Measurements from ENCODE around the gene TFAP2A. TPM values are rescaled to one million over a fixed set of nuclear protein-coding genes. Genes with fewer than 3 reads are reported as not detected.

The TFAP2A gene
- total and polyA plus RNA-seq, 2 experiments from 2014 or later, result 2.5 to 7.2 TPM

DNA sequence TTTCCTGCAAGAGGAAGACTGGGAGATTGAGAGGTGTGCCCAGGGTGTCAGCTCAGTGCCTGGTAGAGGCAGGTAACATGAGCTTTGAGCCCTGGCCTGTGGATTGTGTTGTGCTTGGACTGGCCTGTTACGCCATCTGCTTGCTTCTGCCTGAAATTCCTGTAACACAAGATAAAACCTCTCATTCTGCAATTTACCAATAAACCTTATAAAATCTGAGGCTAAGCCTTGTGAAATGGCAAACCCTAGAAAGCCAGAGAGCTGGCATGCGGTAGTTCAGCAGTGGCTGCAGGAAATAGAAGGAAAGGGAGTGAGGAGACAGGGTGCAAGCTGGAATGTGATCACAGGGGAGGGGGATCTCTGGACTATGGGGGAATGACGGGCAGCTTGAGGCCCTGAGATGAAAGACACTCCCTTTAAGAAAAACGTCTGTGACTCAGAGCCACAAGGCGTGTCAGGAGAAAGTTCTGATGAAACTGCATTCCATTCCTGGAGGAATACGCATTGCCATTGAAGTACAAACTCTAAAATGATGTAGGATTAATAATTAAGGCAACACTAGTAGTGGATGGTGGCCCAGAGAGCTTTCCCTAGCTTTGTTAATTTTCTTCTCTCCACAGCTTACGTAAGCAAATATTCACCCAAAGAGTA lies 26.3 kb upstream of the TFAP2A start:
- H3K79me2 ChIP-seq (ENCODE audit: insufficient read depth), result no peaks in the 10 kb centered on the region
- no peaks in the 10 kb centered on the region for H3K36me3 ChIP-seq (ENCODE audit: low read depth)
- H3K4me3 ChIP-seq, result peak overlapping the region; percentile 47
- H3K4me1 ChIP-seq (ENCODE audit: insufficient read depth), result peaks cover 12% of the 10 kb centered on the region
- peaks cover 12% of the 10 kb centered on the region for H3F3A ChIP-seq (ENCODE audit: insufficient read depth)
- peak overlapping the region; percentile 85 for H2AFZ ChIP-seq
- peak overlapping the region; percentile 85 for H3K27ac ChIP-seq
- H3K9me2 ChIP-seq (ENCODE audit: insufficient read depth), result no peaks in the 10 kb centered on the region
- 29 to 34% methylated on average over 7 of the region's 7 CpGs for WGBS, 2 experiments (ENCODE audit: low coverage in 1 of 2, low lambda C conversion rate in 2 of 2, missing lambda C conversion rate in 2 of 2)
- no peaks in the 10 kb centered on the region for H3K9me3 ChIP-seq (ENCODE audit: low read depth)
- TF ChIP-seq EZH2 (IDR thresholded peaks at IDR 0.05; ENCODE audit: insufficient read depth, poor library complexity, severe bottlenecking), result no peak
- TF ChIP-seq EZH2phosphoT487 (IDR thresholded peaks at IDR 0.05; ENCODE audit: insufficient read depth, low read depth), result no peak
- in situ Hi-C loops (cut with MboI), result no loop called here
- peak; percentile 95 for DNase-seq
- H4K20me1 ChIP-seq (ENCODE audit: insufficient read depth), result no peaks in the 10 kb centered on the region
- H3K9ac ChIP-seq, result peak overlapping the region; percentile 49
- no peaks in the 10 kb centered on the region for H3K27me3 ChIP-seq (replicated peaks; ENCODE audit: insufficient read depth)
- peak overlapping the region; percentile 74 for H3K4me2 ChIP-seq (ENCODE audit: unreplicated experiment)

DNA sequence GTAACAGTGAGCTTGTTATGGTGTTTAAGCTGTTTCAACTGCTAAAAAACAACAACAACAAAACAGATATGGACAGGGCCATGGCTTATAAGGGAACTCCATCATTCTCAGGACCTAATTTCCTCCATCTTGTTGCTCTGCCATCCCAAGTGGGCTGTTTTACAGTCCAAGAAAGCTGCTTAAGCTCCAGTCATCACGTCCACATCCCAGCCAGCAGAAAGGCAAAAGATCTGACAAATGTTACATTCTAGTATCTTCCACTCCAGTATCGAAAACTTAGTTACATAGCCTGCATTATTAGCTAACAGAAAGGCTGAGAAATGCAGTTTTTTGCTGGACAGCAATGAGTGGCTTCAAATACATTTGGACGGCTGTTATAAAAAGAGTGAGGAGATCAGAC lies 23.0 kb upstream of the TFAP2A start:
- H3K9ac ChIP-seq, result no peak overlapping the region
- TF ChIP-seq EZH2 (IDR thresholded peaks at IDR 0.05; ENCODE audit: insufficient read depth, poor library complexity, severe bottlenecking) (no peak), EZH2phosphoT487 (IDR thresholded peaks at IDR 0.05; ENCODE audit: insufficient read depth, low read depth) (no peak)
- H3K36me3 ChIP-seq (ENCODE audit: low read depth), result no peaks in the 10 kb centered on the region
- no peaks in the 10 kb centered on the region for H4K20me1 ChIP-seq (ENCODE audit: insufficient read depth)
- H3K4me2 ChIP-seq (ENCODE audit: unreplicated experiment), result no peak overlapping the region
- H2AFZ ChIP-seq, result no peak overlapping the region
- H3K9me3 ChIP-seq (ENCODE audit: low read depth), result no peaks in the 10 kb centered on the region
- H3K9me2 ChIP-seq (ENCODE audit: insufficient read depth), result no peaks in the 10 kb centered on the region
- no peak for DNase-seq
- H3K4me3 ChIP-seq, result no peak overlapping the region
- 42 to 46% methylated on average over 3 of the region's 3 CpGs for WGBS, 2 experiments (ENCODE audit: low coverage in 1 of 2, low lambda C conversion rate in 2 of 2, missing lambda C conversion rate in 2 of 2)
- no peaks in the 10 kb centered on the region for H3K79me2 ChIP-seq (ENCODE audit: insufficient read depth)
- in situ Hi-C loops (cut with MboI), result no loop called here
- H3F3A ChIP-seq (ENCODE audit: insufficient read depth), result peaks cover 12% of the 10 kb centered on the region
- peaks cover 18% of the 10 kb centered on the region for H3K4me1 ChIP-seq (ENCODE audit: insufficient read depth)
- no peak overlapping the region for H3K27ac ChIP-seq
- H3K27me3 ChIP-seq (replicated peaks; ENCODE audit: insufficient read depth), result no peaks in the 10 kb centered on the region

DNA sequence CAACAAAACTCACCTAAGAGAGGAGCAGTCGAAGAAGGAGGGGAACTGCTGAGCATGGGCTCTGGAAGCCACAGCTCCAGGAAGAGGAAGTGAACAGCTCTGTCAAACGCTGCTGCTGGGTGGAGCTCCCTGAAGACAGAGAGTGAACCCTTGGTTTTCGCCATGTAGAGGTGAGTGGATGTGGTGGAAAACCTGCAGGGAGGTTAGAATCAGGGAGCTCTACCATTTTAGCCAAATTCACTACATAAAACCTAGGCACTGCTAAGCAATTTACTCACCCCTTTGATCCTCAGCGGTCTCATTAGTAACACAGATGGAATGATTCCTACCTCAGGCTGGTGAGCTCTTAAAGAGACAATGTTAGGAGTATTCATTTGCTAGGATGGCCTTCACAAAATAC lies 19.4 kb upstream of the TFAP2A start:
- in situ Hi-C loops (cut with MboI), result no loop called here
- no peak overlapping the region for H3K4me2 ChIP-seq (ENCODE audit: unreplicated experiment)
- H3K9me2 ChIP-seq (ENCODE audit: insufficient read depth), result no peaks in the 10 kb centered on the region
- H3F3A ChIP-seq (ENCODE audit: insufficient read depth), result no peaks in the 10 kb centered on the region
- WGBS, 2 experiments (ENCODE audit: low coverage in 1 of 2, low lambda C conversion rate in 2 of 2, missing lambda C conversion rate in 2 of 2), result 59 to 72% methylated on average over 4 of the region's 4 CpGs
- H4K20me1 ChIP-seq (ENCODE audit: insufficient read depth), result no peaks in the 10 kb centered on the region
- peaks cover 7% of the 10 kb centered on the region; the same call in 1 of the 2 replicates for H3K4me1 ChIP-seq (ENCODE audit: insufficient read depth)
- H3K36me3 ChIP-seq (ENCODE audit: low read depth), result no peaks in the 10 kb centered on the region
- no peak for DNase-seq
- no peaks in the 10 kb centered on the region for H3K9me3 ChIP-seq (ENCODE audit: low read depth)
- H3K27ac ChIP-seq, result no peak overlapping the region
- peak overlapping the region; percentile 80 for H2AFZ ChIP-seq
- TF ChIP-seq EZH2 (IDR thresholded peaks at IDR 0.05; ENCODE audit: insufficient read depth, poor library complexity, severe bottlenecking) (no peak), EZH2phosphoT487 (IDR thresholded peaks at IDR 0.05; ENCODE audit: insufficient read depth, low read depth) (no peak)
- H3K4me3 ChIP-seq, result no peak overlapping the region
- no peak overlapping the region for H3K9ac ChIP-seq
- no peaks in the 10 kb centered on the region for H3K27me3 ChIP-seq (replicated peaks; ENCODE audit: insufficient read depth)
- H3K79me2 ChIP-seq (ENCODE audit: insufficient read depth), result no peaks in the 10 kb centered on the region

DNA sequence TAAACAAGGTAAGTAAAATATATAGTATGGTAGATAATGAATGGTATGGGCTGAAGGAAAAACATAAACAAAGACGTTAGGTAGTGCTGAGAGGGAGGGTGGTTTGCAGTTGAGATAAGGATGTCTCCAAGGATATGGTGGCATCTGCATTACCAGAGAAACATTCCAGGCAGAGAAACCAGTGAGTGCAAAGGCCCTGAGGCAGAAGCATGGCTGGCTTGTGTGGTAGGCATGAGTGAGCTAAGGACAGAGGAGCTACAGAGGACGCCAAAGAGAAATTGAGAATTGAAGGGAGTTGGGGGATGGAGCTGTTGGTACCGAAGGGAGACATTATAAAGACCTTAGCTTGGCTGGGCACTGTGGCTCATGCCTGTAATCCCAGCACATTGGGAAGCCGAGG lies 18.4 kb upstream of the TFAP2A start:
- no peak for DNase-seq

More for the DNA sequence above, 18.4 kb upstream of the TFAP2A start:
- Histone ChIP-seq H3K9ac (no peak overlapping the region), H3K4me3 (no peak overlapping the region), H4K20me1 (ENCODE audit: insufficient read depth) (no peaks in the 10 kb centered on the region), H3K27ac (no peak overlapping the region), H3K27me3 (replicated peaks; ENCODE audit: insufficient read depth) (no peaks in the 10 kb centered on the region), H3K9me3 (ENCODE audit: low read depth) (no peaks in the 10 kb centered on the region), H3K4me2 (ENCODE audit: unreplicated experiment) (no peak overlapping the region), H2AFZ (no peak overlapping the region), H3K79me2 (ENCODE audit: insufficient read depth) (no peaks in the 10 kb centered on the region), H3K36me3 (ENCODE audit: low read depth) (no peaks in the 10 kb centered on the region), H3K9me2 (ENCODE audit: insufficient read depth) (no peaks in the 10 kb centered on the region), H3F3A (ENCODE audit: insufficient read depth) (no peaks in the 10 kb centered on the region), H3K4me1 (ENCODE audit: insufficient read depth) (peaks cover 7% of the 10 kb centered on the region; the same call in 1 of the 2 replicates)
- in situ Hi-C loops (cut with MboI), result no loop called here
- 87 to 93% methylated on average over 4 of the region's 4 CpGs for WGBS, 2 experiments (ENCODE audit: low coverage in 1 of 2, low lambda C conversion rate in 2 of 2, missing lambda C conversion rate in 2 of 2)
- TF ChIP-seq EZH2phosphoT487 (IDR thresholded peaks at IDR 0.05; ENCODE audit: insufficient read depth, low read depth), result no peak
- no peak for TF ChIP-seq EZH2 (IDR thresholded peaks at IDR 0.05; ENCODE audit: insufficient read depth, poor library complexity, severe bottlenecking)

Data from GM23248 (cell line).